MM.1S (cell line): Measurements from ENCODE around the gene LAMA4.

Source experiments
- DNase-seq: peaks from one replicate; pipeline ENCODE4 v3.0.0-alpha.2; 2015
- H2AFZ ChIP-seq: fragments of 300-600 bp; sonication (generic); 2 replicates; pipeline ENCODE4 v1.6.0; 2016; ENCODE audit warnings: antibody characterized with exemption, low read length
- H3F3A ChIP-seq: fragments of 300-600 bp; sonication (generic); 2 replicates; pipeline ENCODE4 v1.6.1; 2016; ENCODE audit warnings: mild to moderate bottlenecking, antibody characterized with exemption, low read length, moderate library complexity, mixed read lengths; ENCODE audit not compliant: insufficient read depth
- H3K27ac ChIP-seq: fragments of 300-600 bp; sonication (generic); 2 replicates; pipeline ENCODE4 v1.5.1; 2016; ENCODE audit warnings: mild to moderate bottlenecking, low read length
- H3K27me3 ChIP-seq: fragments of 300-600 bp; sonication (generic); replicated peaks from 2 replicates; pipeline ENCODE4 v1.6.0; 2016; ENCODE audit warnings: low read length; ENCODE audit not compliant: insufficient read depth
- H3K36me3 ChIP-seq: fragments of 300-600 bp; sonication (generic); replicated peaks from 2 replicates; pipeline ENCODE4 v1.6.1; 2016; ENCODE audit warnings: mild to moderate bottlenecking, low read length, mixed read lengths; ENCODE audit not compliant: insufficient read depth
- H3K4me1 ChIP-seq: fragments of 300-600 bp; sonication (generic); 2 replicates; pipeline ENCODE4 v1.6.1; 2016; ENCODE audit warnings: low read length, mixed read lengths
- H3K4me2 ChIP-seq: fragments of 300-600 bp; sonication (generic); 2 replicates; pipeline ENCODE4 v1.6.0; 2016; ENCODE audit warnings: low read depth, low read length
- H3K4me3 ChIP-seq: fragments of 300-600 bp; sonication (generic); 2 replicates; pipeline ENCODE4 v1.5.1; 2016; ENCODE audit warnings: low read length, mixed read lengths
- H3K79me2 ChIP-seq: fragments of 300-600 bp; sonication (generic); 2 replicates; pipeline ENCODE4 v1.6.1; 2016; ENCODE audit warnings: mixed run types, low read length, mixed read lengths
- H3K9ac ChIP-seq: fragments of 300-600 bp; sonication (generic); 2 replicates; pipeline ENCODE4 v1.6.1; 2016; ENCODE audit warnings: low read length, mixed read lengths
- H3K9me2 ChIP-seq: fragments of 300-600 bp; sonication (generic); replicated peaks from 2 replicates; pipeline ENCODE4 v1.6.1; 2016; ENCODE audit warnings: mild to moderate bottlenecking, low read length, mixed read lengths; ENCODE audit not compliant: insufficient read depth
- H3K9me3 ChIP-seq: fragments of 300-600 bp; sonication (generic); replicated peaks from 2 replicates; pipeline ENCODE4 v1.6.1; 2016; ENCODE audit warnings: mild to moderate bottlenecking, low read length, mixed read lengths; ENCODE audit not compliant: insufficient read depth
- H4K20me1 ChIP-seq: fragments of 300-600 bp; sonication (generic); 2 replicates; pipeline ENCODE4 v1.6.1; 2016; ENCODE audit warnings: mild to moderate bottlenecking, low read length, moderate library complexity, mixed read lengths; ENCODE audit not compliant: insufficient read depth
- CTCF ChIP-seq: fragments of 300-600 bp; sonication (generic); IDR thresholded peaks from 2 replicates; pipeline ENCODE4 v1.5.1; 2016; ENCODE audit warnings: antibody characterized with exemption, low read length, mixed read lengths
- EZH2 ChIP-seq: fragments of 300-600 bp; sonication (generic); optimal IDR thresholded peaks from 2 replicates; pipeline ENCODE3; 2017; ENCODE audit warnings: low read depth, mild to moderate bottlenecking, antibody characterized with exemption, low read length, mixed read lengths
- EZH2phosphoT487 ChIP-seq: fragments of 300-600 bp; sonication (generic); IDR thresholded peaks from 2 replicates; pipeline ENCODE4 v1.6.1; 2018; ENCODE audit warnings: antibody characterized with exemption, low read length

Gene LAMA4

GRCh38 chr6:112130878-112131277 is 123.5 kb downstream of the LAMA4 start:
- Histone ChIP-seq H3K27me3 (no peaks in the 10 kb centered on the region), H4K20me1 (no peaks in the 10 kb centered on the region), H3K79me2 (no peaks in the 10 kb centered on the region), H3K9ac (no peak overlapping the region), H3K4me3 (no peak overlapping the region), H3K9me2 (no peaks in the 10 kb centered on the region), H3K9me3 (no peaks in the 10 kb centered on the region), H3K27ac (no peak overlapping the region), H3K4me2 (no peak overlapping the region), H3K4me1 (no peaks in the 10 kb centered on the region), H2AFZ (no peak overlapping the region), H3K36me3 (no peaks in the 10 kb centered on the region), H3F3A (no peaks in the 10 kb centered on the region)
- TF ChIP-seq EZH2phosphoT487 (no peak), CTCF (no peak), EZH2 (no peak)
- no peak for DNase-seq

- H3K9ac ChIP-seq, result no peak overlapping the region
- H2AFZ ChIP-seq, result no peak overlapping the region
- H3K4me2 ChIP-seq, result no peak overlapping the region
- no peaks in the 10 kb centered on the region for H3F3A ChIP-seq
- no peaks in the 10 kb centered on the region for H3K9me2 ChIP-seq
- H3K9me3 ChIP-seq, result no peaks in the 10 kb centered on the region
- TF ChIP-seq EZH2 (no peak), EZH2phosphoT487 (no peak), CTCF (no peak)
- no peaks in the 10 kb centered on the region for H4K20me1 ChIP-seq
- H3K4me3 ChIP-seq, result no peak overlapping the region
- H3K27ac ChIP-seq, result no peak overlapping the region
- no peak for DNase-seq
- no peaks in the 10 kb centered on the region for H3K36me3 ChIP-seq
- H3K27me3 ChIP-seq, result no peaks in the 10 kb centered on the region
- no peaks in the 10 kb centered on the region for H3K79me2 ChIP-seq
- H3K4me1 ChIP-seq, result no peaks in the 10 kb centered on the region
Observed at GRCh38 chr6:112128208-112128607, 126.2 kb downstream of the LAMA4 start.

- Histone ChIP-seq H3K9ac (no peak overlapping the region), H3K9me3 (no peaks in the 10 kb centered on the region), H3K9me2 (no peaks in the 10 kb centered on the region), H3K4me1 (no peaks in the 10 kb centered on the region), H3K27me3 (no peaks in the 10 kb centered on the region), H2AFZ (no peak overlapping the region), H3F3A (no peaks in the 10 kb centered on the region), H3K36me3 (no peaks in the 10 kb centered on the region), H4K20me1 (no peaks in the 10 kb centered on the region), H3K4me3 (no peak overlapping the region), H3K79me2 (no peaks in the 10 kb centered on the region), H3K4me2 (no peak overlapping the region), H3K27ac (no peak overlapping the region)
- no peak for TF ChIP-seq EZH2
- TF ChIP-seq EZH2phosphoT487, result no peak
- no peak for TF ChIP-seq CTCF
- DNase-seq, result no peak
Observed at GRCh38 chr6:112123982-112124381, 130.4 kb downstream of the LAMA4 start.
